ENCODE results near the gene TMEM200B.
A peak's percentile ranks its signal among the peaks of the same experiment; 100 is the strongest.

Gene TMEM200B

GRCh38 chr1:29125237-29125641, 1.5 kb upstream of the TMEM200B start:
- no peak for DNase-seq

GRCh38 chr1:29124366-29125236, 898 bp upstream of the TMEM200B start:
- peak in 1 of 2 experiments; percentile 72 for DNase-seq
- TF ChIP-seq GATA1 (IDR thresholded peaks at IDR 0.05; ENCODE audit: low read depth, low read length) (no peak), POLR2A (IDR thresholded peaks at IDR 0.05; ENCODE audit: low read length) (no peak)

More at GRCh38 chr1:29125237-29125641, 1.5 kb upstream of the TMEM200B start:
- TF ChIP-seq POLR2A (IDR thresholded peaks at IDR 0.05; ENCODE audit: low read length) (no peak), GATA1 (IDR thresholded peaks at IDR 0.05; ENCODE audit: low read depth, low read length) (no peak)

GRCh38 chr1:29123053-29123886, 433 bp downstream of the TMEM200B start:
- TF ChIP-seq GATA1 (IDR thresholded peaks at IDR 0.05; ENCODE audit: low read depth, low read length) (no peak), POLR2A (IDR thresholded peaks at IDR 0.05; ENCODE audit: low read length) (no peak)
- peak in 1 of 2 experiments; percentile 58 for DNase-seq

GRCh38 chr1:29122682-29123052, 1.0 kb downstream of the TMEM200B start:
- peak in 1 of 2 experiments; percentile 71 for DNase-seq

GRCh38 chr1:29121936-29122681, 1.6 kb downstream of the TMEM200B start:
- DNase-seq = peak in 1 of 2 experiments; percentile 71
- TF ChIP-seq GATA1 (IDR thresholded peaks at IDR 0.05; ENCODE audit: low read depth, low read length) = no peak
- TF ChIP-seq POLR2A (IDR thresholded peaks at IDR 0.05; ENCODE audit: low read length) = no peak

More at GRCh38 chr1:29122682-29123052, 1.0 kb downstream of the TMEM200B start:
- TF ChIP-seq POLR2A (IDR thresholded peaks at IDR 0.05; ENCODE audit: low read length) = no peak
- no peak for TF ChIP-seq GATA1 (IDR thresholded peaks at IDR 0.05; ENCODE audit: low read depth, low read length)

- no peak for DNase-seq
- TF ChIP-seq POLR2A (IDR thresholded peaks at IDR 0.05; ENCODE audit: low read length) (no peak), GATA1 (IDR thresholded peaks at IDR 0.05; ENCODE audit: low read depth, low read length) (no peak)
Observed at GRCh38 chr1:29121516-29121935, 2.2 kb downstream of the TMEM200B start.

- DNase-seq = peak in 1 of 2 experiments; percentile 90
- no peak for TF ChIP-seq GATA1 (IDR thresholded peaks at IDR 0.05; ENCODE audit: low read depth, low read length)
- TF ChIP-seq POLR2A (IDR thresholded peaks at IDR 0.05; ENCODE audit: low read length) = no peak
Observed at GRCh38 chr1:29120947-29121485, 2.7 kb downstream of the TMEM200B start.

GRCh38 chr1:29120367-29120766, 3.3 kb downstream of the TMEM200B start:
- no peak for TF ChIP-seq GATA1 (IDR thresholded peaks at IDR 0.05; ENCODE audit: low read depth, low read length)
- no peak for TF ChIP-seq POLR2A (IDR thresholded peaks at IDR 0.05; ENCODE audit: low read length)
- no peak for DNase-seq

- TF ChIP-seq POLR2A (IDR thresholded peaks at IDR 0.05; ENCODE audit: low read length) (no peak), GATA1 (IDR thresholded peaks at IDR 0.05; ENCODE audit: low read depth, low read length) (no peak)
- DNase-seq = no peak
Observed at GRCh38 chr1:29119121-29119929, 4.4 kb downstream of the TMEM200B start.

GRCh38 chr1:29117381-29117780, 6.3 kb downstream of the TMEM200B start:
- no peak for TF ChIP-seq POLR2A (IDR thresholded peaks at IDR 0.05; ENCODE audit: low read length)
- DNase-seq = no peak

- no peak for DNase-seq
- no peak for TF ChIP-seq POLR2A (IDR thresholded peaks at IDR 0.05; ENCODE audit: low read length)
- TF ChIP-seq GATA1 (IDR thresholded peaks at IDR 0.05; ENCODE audit: low read depth, low read length) = no peak
Observed at GRCh38 chr1:29114654-29115053, 9.0 kb downstream of the TMEM200B start.

- TF ChIP-seq GATA1 (IDR thresholded peaks at IDR 0.05; ENCODE audit: low read depth, low read length) (no peak), POLR2A (IDR thresholded peaks at IDR 0.05; ENCODE audit: low read length) (no peak)
- DNase-seq = no peak
Observed at GRCh38 chr1:29113413-29114117, 10.1 kb downstream of the TMEM200B start.
